GM23338 (cell line): ENCODE results near the gene CFAP74.

Experiments used
- EZH2 ChIP-seq: fragments of 200-600 bp; sonication (generic); IDR thresholded peaks from one replicate; pipeline ENCODE4 v1.8.0; 2017; ENCODE audit warnings: antibody characterized with exemption, mild to moderate bottlenecking, low read depth; ENCODE audit not compliant: unreplicated experiment
- EZH2phosphoT487 ChIP-seq: fragments of 200-600 bp; sonication (generic); IDR thresholded peaks from one replicate; pipeline ENCODE4 v1.8.1; 2018; ENCODE audit warnings: antibody characterized with exemption; ENCODE audit not compliant: unreplicated experiment
- POLR2AphosphoS5 ChIP-seq: IDR thresholded peaks from 2 replicates; pipeline ENCODE4 v1.6.1; 2016; ENCODE audit warnings: antibody characterized with exemption, low read depth
- TF ChIP-seq, protein P1 (sequence below), 2 experiments: fragments of 200-600 bp in 1 of 2; sonication (generic) in 1 of 2; conservative IDR thresholded peaks; 2 replicates each; pipeline versions ENCODE4 v1.5.1 to v1.6.1; 2016 to 2017; ENCODE audit warnings: antibody characterized with exemption in 2 of 2, low read depth in 2 of 2, mild to moderate bottlenecking in 2 of 2, moderate library complexity in 1 of 2

DNA sequence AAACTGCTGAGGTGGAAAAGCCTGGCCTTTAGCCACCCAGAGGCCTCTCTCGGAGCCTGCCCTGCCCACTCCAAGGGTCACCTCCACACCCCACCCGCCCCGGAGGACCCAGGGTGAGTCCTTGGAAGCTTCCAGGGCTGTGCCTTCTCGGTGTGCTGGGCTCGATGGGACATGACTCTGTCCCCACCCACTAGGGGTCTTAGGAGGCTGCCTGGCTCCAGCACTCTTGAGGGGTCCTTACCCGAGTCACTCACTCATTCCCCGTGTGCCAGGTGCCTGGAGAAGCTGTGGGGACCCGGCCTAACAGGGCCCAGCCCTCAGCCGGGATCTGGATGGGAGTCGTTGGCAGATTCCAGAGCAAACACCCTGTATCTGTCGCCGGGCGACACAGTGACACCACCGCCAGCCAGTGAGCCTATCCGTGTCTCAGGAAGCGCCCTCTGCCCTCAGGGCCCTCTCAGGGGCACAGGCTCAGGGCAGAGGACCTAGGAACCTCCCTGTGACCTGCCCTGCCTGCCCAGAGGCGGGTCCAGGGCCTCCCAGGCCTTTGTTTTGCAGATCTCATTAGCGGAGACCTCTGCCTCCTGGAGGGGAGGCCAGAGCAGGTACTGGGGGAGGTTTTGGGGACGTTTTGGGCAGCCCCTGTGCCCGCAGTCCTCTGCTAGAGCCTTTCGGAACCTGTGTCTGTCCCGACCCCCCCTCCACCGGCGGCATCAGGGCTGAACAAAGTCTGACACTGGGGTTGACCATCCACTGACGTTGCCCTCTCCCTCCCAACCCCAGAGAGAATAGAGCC is 43.6 kb upstream of the CFAP74 start:
- no peak for TF ChIP-seq POLR2AphosphoS5
- TF ChIP-seq EZH2phosphoT487, result no peak
- no peak for TF ChIP-seq EZH2
- TF ChIP-seq, protein P1, sequence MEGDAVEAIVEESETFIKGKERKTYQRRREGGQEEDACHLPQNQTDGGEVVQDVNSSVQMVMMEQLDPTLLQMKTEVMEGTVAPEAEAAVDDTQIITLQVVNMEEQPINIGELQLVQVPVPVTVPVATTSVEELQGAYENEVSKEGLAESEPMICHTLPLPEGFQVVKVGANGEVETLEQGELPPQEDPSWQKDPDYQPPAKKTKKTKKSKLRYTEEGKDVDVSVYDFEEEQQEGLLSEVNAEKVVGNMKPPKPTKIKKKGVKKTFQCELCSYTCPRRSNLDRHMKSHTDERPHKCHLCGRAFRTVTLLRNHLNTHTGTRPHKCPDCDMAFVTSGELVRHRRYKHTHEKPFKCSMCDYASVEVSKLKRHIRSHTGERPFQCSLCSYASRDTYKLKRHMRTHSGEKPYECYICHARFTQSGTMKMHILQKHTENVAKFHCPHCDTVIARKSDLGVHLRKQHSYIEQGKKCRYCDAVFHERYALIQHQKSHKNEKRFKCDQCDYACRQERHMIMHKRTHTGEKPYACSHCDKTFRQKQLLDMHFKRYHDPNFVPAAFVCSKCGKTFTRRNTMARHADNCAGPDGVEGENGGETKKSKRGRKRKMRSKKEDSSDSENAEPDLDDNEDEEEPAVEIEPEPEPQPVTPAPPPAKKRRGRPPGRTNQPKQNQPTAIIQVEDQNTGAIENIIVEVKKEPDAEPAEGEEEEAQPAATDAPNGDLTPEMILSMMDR (conservative IDR thresholded peaks at IDR 0.05; ENCODE audit: low read depth in 2 of 2), result no peak
